Measurements from ENCODE around the gene MRPL10.

The MRPL10 gene

DNA sequence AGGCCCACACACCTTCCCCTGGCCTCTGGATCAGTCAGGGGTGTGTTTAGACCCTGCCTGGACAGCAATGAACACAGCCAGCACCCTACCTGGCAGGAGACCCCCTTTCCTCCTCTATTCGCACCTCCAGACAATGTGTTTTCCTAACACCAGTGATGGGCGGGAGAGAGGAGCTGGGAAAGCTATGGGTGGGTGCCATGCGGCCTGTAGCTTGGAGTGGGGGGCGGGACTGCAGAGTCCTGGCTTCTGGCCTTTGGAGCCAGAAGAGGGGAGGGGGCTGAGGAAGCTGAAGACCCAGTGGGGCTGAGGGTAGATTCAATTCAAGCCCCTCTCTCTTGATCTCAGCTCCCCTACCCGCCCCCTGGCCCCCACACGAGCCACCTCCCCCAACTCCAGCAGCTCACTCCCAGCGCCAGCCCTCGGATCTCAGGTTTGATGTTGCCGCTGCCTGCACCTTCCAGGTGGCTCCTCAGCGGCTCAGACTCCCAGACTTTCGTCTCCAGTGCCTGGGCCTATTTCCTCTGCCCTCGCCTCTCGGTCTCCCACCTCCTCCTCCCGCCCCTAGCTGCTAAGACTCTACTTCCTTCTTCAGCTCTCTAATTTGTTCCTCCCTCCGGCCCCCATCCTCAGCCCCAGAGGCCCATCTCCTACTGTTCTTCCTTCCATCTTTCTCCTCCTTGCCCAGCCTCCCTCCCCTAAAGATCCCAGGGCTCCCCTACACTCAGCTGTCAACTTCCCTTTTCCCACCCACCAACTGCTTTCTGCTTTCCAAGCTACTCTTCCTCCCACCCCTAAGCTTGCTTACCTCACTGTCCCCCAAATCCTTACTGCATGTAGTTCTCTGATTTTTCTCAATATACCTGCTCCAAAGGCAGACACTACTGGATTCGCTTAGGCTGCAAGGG lies 26.5 kb upstream of the MRPL10 start:
- DNase-seq (ENCODE audit: low read depth) = no peak

DNA sequence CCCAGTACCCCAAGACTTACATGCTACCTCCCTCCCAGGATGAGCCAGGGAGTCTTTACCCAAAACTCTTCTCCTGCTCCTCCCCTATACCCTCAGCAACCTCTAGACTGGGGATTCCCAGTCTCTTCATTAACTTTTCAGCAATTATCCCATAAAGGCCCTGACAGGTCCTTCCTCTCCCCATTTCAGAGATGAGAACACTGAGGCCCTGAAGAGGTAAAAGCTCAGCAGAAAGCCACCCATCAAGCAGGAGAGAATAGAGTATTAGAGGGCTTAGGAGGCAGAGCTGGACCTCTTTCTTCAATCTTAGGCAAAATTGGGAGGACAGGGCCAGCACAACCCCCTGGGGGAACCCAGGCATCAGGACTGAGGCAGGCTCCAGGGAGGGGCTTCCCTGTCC lies 25.5 kb upstream of the MRPL10 start:
- DNase-seq (ENCODE audit: low read depth) = no peak

DNA sequence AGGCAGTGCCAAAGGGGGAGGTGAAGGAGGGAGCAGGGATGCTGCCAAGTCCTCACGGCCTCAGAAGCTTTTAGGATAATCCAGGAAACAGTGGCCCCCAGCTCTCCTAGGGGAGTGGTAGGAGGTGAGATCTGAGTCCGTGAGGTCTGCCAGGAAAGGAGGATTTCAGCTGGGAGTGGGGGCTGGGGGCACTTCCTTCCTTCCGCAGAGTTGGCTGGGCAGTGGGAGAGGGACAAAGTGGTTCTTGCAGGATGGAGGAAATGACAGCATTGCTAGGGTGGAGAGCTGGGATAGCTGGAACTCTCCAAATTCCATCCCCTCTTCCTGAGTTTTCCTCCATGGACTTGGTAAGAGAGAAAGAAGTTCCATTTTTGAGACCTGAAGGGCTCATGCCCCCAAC lies 24.4 kb upstream of the MRPL10 start:
- DNase-seq (ENCODE audit: low read depth) = no peak

DNA sequence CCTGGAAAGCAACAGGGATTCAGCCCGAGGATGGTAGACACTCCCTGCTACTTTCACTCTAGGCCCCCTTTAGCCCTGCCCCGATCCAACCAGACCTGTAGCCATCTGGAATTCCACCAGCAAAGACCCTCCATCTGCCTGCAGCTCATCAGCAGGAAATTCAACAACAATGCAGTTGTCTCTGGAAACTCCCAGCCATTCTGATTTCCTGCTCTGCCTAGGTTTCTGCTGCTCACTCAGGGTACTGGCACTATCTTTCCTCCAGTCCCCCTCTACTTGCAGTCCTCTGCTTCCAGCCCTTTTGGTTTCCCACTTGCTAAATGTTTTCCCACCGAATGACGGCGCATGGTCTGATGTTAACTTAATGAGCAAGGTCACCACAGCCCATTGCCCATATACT lies 22.3 kb upstream of the MRPL10 start:
- no peak for DNase-seq (ENCODE audit: low read depth)

DNA sequence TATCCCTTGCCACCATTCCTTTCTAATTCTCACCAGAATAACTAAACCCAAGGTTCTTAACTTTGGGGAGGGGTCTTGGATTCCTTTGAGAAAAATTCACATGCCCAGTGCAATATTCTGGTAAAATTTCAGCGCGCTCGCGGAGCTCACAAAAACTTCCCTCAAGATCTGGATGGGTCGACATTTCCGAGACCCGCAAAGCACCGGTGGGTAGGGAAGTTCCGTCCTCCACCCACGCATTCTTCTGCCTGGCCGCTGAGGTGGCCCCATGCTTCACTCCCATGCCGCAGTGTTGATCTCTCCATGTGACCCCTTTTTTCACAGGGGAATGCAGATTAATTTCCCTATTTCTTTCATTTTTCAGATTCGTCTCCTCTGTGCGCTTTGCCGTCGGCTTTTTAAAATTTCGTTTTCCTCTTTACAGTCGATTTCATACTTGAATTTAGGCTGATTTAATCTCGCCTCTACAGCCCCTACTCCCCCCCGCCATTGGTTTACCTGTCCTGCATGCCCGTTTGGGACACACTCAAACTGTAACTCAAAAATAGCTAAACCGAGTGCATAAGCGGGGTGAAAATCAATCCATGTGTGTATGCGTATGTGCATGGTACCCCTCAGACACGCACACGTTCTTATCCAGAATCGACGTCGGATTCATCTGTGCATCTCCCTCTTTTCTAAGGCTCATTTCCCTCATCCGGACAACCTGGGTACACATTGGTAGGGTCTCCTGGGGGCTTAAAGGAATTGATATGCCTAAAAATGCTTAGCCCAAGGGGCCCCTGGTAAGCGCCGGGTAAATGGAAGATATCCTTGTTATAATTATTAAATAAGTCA lies 21.0 kb upstream of the MRPL10 start:
- no peak for DNase-seq (ENCODE audit: low read depth)

DNA sequence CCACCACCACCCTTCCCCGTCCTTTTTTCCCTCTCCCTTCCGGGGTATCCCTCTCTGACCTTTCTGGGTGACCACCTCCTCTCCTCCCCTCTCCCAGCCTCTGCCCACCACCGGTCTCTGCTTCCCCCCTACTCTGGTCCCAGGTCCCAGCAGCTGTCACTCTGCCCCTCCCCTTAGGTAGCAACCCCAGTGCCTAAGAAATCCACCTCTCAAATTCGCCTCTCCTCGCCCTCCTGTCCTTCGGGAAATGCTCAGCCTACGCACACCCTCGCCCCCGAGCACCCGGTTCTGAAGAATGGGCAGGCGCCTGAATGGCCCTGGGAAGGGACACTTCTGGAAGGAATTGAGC lies 20.4 kb upstream of the MRPL10 start:
- DNase-seq (ENCODE audit: low read depth) = no peak

DNA sequence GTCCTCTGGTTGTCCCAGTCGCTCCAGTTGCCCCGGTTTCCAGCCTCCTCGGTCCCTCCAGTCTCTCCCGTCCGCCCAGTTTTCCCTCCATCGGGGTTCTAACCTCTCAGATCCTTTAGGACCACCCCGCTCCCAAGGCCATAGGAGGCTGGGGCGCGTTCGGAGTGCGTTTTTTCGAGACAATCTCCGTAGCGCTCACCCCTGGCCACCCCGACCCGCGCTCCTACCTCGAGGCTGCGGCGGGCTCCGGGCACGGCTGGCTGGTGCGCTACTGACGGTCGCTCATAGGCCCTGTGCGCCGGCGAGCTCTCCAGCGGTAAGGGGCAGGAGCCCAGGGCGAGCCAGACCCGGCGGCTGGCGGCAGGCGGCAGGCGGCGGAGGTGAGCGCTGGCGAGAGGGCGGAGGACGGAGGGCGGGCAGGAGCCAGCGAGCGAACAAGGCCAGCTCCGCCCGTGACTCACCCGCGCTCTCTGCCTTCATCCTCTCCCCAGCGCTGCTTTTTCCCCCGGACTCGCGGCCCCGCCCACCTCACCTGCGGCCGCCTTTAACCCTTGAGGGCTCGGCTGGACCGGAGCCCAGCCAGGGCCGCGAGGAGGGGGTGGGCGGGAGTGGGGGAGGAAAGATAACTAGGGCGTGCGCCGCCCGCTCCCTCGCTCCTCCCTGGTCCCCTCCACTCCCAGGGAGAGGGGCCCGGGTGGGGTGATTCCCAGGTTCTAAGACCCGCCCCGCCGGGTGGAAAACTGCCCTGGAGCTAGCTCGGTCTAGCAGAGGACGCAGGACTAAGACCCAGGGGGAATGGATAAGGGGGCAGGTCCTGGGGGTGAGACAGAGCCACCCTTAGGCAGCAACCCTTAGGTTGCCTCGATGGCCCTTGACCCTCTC lies 19.6 kb upstream of the MRPL10 start, which contains the start of gene SP6:
TSS of gene SP6 (minus strand) at position 472 of the 882 bp plus-strand sequence. CDS start 2,734 bp downstream, outside the sequence.
- DNase-seq (ENCODE audit: low read depth) = no peak

DNA sequence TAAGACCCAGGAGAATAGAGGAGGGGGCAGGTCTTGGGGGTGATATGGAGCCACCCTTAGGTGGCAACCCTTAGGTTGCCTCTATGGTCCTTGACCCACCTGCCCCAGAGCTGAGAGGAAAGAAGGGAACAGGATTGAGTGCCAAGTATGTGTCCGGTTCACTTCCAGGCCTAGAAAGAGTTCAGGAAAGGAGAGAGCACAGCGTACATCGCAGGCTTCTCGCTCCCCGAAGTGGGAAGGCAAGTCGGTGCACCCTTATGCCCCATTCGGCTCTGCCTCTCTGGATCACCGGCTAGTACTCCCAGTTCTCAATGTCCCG lies 19.0 kb upstream of the MRPL10 start:
- DNase-seq (ENCODE audit: low read depth) = no peak

DNA sequence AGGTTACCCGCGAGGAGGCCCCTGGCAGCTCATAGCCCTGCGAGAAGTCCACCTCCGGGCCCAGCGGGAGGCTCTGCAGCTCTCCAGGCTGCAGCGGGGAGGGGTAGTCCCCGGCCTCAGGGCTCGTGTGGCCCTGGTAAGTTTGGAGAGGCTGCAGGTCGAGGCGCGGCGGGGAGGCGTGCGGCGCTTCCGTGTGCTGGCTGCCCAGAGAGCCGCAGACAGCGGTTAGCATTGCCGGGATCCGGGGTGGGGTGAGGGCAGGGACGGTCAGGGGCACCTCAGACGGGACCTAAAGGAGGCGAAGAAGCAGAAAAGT lies 16.8 kb upstream of the MRPL10 start:
- no peak for DNase-seq (ENCODE audit: low read depth)

DNA sequence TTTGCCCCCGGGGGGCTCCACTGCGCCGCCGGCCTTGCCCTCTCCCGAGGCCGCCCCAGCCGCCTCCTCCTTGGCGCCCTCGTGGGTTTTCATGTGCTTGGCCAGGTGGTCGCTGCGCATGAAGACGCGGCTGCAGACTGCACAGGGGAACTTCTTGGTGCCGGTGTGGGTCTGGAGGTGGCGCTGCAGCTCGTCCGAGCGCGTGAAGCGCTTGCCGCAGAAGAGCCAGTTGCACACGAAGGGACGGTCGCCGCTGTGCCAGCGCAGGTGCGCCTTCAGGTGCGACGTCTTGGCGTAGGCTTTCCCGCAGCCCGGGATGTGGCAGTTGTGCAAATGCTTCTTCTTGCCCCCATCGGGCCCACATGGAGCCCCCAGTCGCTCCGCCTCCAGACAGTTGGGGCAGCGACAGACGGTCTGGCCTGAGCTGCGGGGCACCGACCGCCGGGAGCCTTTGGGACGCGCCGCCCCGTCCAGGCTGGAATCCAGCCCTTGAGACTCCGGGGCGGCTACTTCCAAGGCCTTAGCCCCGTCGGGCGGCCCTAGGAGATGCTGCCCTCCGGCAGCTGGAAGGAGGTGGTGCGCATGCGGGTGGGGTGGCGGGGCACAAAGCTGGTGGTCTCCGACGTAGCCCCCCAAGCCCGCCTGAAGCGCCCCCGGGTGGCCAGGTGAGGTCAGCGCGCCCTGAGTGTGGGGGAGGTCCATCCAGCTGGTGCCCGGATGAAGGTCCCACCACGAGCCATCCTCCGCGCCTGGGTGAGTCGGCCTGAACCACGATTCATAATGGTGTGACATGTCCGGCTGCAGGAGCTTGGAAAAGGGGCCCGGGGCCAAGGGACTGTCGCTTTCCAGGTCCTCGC lies 16.2 kb upstream of the MRPL10 start:
- DNase-seq (ENCODE audit: low read depth) = no peak

DNA sequence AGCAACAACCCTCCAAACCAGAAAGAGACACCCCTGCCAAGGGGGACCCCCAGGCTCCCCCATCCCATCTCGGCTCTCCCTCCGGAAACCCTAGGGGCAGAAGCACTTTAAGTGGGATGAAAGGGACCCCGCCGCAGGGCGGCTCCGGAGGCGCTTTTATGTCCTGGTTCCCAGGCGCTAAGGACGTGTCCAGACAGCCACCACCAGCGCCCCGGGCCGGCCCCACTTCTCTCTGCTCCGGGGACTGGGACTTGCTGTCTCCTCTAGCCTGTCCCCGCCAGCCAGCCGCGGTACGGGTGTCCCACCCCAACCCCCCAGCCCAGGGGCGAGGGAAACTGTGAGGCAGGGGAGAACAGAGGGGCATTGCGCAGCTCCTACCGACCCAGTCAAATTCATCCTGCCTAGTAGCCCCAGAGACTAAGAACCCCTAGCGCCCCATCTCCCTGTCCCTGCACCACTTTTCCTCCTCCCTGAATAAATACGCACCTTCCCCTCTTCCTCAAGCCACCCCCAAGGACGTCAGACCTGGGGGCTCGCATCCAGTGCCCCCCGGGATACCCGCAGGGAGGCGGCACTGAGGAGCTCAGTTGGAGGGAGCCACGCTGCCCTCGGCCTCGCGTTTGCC lies 15.5 kb upstream of the MRPL10 start:
- DNase-seq (ENCODE audit: low read depth) = no peak

DNA sequence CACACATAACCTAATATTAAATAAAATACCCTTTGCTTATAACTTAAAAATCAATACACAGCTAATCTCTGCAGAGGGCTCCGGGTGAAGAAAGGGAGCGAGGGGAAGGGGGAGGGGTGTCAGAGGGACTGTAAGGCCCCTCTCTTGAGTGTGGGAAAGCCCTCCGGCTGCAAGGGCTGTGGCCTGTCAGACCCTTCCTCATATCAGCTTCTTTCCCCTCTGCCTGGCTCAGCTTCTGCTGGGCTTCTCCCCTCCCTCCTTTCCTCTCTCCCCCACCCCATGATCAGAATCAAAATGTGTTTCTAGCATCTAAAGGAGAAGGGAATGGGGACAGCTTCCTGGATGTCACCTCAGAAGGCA lies 14.4 kb upstream of the MRPL10 start:
- no peak for DNase-seq (ENCODE audit: low read depth)

DNA sequence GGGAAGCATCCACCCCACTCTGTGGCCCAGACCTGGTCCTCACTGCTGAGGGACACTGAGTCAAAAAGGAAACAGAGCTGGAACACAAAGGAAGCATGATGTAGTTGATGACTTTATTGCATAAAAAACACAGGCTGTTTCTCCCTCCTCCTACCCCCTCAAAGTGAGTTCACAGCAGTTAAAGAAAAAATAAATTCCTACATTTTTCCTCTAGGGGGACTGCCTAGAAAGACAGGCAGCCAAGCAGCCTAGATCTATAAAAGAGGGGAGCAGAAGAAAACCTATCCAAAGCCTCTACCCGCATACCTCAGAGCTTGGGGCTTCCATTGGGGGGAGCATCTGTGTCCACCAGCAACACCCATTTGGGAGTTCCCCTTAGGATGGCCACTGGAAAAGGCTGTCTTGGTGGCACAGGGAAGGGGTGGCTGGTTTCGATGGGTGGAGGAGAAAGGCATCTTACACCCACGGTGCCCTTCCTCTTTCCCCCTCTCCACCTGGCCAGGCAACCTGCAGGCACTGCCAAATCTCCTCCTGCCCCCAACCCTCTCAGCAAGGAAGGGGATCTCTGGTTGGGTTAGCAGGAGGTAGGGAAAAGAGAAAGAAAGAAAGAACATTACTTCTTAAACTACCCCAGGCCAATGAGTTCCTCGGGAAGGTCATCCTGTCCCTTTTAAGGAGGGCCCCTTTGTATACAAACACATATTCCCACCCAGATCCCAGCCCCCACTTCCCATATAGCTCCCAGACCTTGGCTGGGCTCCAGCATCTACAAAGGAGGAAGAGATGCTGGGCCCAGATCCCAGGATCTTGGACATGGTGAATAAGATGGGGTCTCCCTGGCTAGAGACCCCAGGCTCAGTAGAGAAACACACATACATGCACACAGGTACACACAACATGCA lies 13.7 kb upstream of the MRPL10 start:
- DNase-seq (ENCODE audit: low read depth) = no peak

DNA sequence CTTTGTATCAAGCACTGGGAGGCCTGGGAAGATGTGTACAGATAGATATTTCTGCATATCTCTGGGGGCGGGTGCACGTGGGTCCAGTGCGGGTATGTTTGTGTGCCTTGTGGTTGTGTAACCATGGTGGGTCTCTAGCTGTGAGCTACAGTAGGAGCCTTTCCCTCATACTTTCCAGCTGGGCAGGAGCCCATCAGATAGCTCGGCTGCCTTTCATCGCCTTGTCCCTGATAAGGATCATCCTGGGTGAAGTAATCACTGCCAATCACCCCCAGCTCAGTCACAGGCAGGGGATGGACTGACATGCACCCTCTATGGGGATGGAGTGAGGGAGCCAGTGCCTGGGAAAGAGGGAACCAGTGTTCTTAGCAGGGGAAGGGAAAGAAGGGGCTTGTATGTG lies 12.9 kb upstream of the MRPL10 start:
- DNase-seq (ENCODE audit: low read depth) = no peak

DNA sequence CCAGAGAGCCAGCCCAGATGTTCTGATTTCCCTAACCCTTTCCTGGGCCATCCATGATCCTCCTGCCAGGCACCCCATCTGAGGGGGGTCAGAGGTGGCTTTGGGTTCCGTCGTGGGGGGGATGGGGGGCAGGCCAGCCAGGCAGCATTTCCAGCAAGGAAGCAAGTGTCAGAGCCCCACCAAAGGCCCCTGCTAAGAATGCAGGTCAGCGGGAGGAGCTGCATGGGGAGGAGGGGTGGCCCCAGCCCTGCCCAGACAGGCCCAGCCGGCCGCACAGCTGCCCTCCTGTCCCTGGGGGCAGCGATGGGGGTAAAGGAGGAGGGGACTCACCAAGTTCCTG lies 12.0 kb upstream of the MRPL10 start:
- DNase-seq (ENCODE audit: low read depth) = no peak

DNA sequence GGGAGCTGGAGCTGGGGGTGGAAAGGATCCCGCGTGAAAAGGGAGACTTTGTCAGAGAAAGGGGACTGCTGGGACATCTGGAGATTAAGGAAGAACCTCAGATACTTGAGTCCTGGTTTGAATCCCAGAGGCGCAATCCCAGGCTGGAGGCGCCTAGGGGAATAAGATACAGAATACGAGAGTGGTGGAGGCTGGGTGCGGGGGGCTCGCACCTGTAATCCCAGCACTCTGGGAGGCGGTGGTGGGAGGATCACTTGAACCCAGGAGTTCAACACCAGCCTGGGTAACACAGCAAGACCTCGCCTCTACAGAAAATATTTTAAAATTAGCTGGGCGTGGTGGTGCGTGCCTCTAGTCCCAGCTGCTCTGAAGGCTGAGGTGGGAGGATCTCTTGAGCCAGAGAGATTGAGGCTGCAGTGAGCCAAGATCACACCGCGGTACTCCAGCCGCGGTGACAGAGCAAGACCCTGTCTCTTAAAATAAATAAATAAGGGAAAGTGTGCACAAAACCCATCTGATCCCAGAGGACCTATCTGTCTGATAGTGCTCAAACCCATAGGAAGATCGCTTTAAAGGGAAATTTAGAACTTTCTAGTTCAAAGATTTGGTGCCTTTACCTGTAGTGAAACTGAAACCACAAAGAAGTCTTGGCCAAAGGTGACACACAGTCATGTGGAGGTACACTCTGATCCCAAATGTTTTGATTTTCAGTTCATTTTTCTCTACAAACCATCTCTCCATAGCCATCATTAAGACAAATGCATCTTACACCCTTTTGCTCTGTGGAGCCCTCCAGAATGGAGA lies 10.3 kb upstream of the MRPL10 start:
- DNase-seq (ENCODE audit: low read depth) = no peak

DNA sequence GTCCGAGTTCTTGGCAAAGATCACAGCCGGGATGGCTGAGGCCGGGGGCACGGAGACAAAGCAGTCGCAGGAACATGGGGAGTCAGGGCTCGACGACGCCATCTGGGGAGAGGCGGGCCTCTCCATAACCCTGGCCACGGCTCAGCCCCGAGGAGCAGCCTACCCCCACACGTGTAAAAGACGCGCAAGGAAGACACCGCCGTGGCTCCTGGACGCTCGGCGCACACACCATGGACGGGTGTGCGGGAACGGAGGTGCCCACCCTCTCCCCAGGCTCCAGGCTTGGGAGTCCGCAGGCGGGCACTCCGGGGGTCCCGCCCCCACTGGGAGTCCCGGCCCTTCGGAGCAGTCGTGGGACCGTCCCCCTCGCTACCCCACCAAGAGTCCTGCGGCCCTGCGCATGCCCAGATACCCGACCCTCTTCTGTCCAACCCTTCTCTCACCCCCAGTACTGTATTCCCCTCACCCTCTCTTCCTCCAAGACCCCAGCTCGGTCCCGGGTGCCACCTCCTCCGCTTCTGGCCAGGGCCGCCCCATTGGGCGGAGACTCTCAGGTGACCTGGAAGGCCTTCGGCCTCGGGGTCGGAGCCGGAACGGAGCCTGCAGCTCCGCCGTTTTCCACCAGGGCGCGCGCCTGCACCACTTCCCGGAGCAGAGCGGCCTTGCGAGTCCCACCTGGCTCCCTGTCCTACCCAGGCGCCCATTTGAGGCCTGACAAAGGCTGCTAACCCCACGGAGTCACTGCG lies 9.6 kb upstream of the MRPL10 start, which contains the start of gene SCRN2:
TSS of gene SCRN2 (minus strand) at position 532 of the 746 bp plus-strand sequence. CDS start at position 102, 430 bp downstream.
- DNase-seq (ENCODE audit: low read depth) = peak; percentile 89

DNA sequence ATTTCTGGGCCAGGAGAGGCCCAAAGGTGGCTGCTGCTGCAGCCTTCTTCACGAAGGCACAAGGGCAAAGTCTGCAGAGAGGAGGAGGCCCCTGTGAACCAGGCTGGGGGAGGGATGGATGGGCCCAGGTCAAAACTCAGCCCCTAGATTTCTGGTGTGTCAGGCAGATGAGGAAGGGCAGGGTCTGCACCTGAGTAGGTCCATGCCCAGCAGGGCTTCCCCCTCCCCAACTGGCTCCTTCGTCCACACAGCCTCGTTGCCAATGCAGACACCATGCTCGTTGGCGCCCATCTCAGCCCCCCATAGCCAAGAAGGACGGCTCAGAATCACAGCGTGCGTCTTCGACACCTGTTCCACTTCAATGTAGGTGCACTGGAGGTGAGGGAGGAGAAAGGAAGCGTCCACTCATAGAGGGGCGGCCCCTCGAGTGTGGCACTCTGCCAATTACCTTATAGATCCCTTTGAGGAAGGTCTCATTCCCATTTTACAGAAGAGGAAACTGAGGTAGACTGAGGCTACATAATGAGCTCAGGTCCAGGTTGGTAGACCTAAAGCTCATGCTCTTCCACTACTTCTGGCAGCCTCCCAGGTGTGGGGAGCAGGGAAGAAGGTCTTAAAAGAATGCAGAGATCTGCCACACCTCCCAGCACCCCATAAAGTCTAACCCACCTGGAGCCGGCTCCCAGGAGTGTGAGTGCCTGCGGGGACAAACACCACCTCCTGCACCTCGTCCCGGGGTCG lies 8.8 kb upstream of the MRPL10 start:
- DNase-seq (ENCODE audit: low read depth) = no peak

All from stimulated activated CD8-positive, alpha-beta memory T cell treated with anti-CD3 and anti-CD28 coated beads, Interleukin-15, amount 100 ng/mL, for 24 hours (primary cell).